ENCODE data around the gene FAF1. TPM values are rescaled to one million over a fixed set of nuclear protein-coding genes. Genes with fewer than 3 reads are reported as not detected.

The FAF1 gene
- total and polyA plus RNA-seq, 2 of the 8 experiments (the other 6 are each of a cell fraction or from before 2014, with no cell fraction given), result 10.8 to 65.9 TPM

- Histone ChIP-seq H3K4me3 (ENCODE audit: extremely low read depth in 1 of 4, insufficient read depth in 2 of 4, low read depth in 3 of 4, low read length in 4 of 4) (no peak overlapping the region), H3K23ac (ENCODE audit: insufficient read length) (no peak overlapping the region), H4K91ac (replicated peaks; ENCODE audit: insufficient read length, low read length) (no peak overlapping the region), H4K8ac (ENCODE audit: extremely low read depth, insufficient read depth, low read length) (no peak overlapping the region), H3K27ac (ENCODE audit: low read depth, low read length) (no peak overlapping the region), H2AFZ (ENCODE audit: low read length) (no peak overlapping the region), H4K20me1 (replicated peaks in 1 of 2; ENCODE audit: control insufficient read depth in 1 of 2, insufficient read depth in 2 of 2, low read length in 2 of 2) (no peaks in the 10 kb centered on the region), H3K9ac (replicated peaks in 1 of 4; ENCODE audit: extremely low read depth in 1 of 4, low read depth in 3 of 4, low read length in 3 of 4) (no peak overlapping the region), H3K4ac (replicated peaks; ENCODE audit: insufficient read length, low read depth, low read length) (no peak overlapping the region), H2BK12ac (ENCODE audit: low read depth, low read length) (no peak overlapping the region), H3K36me3 (ENCODE audit: control insufficient read depth in 2 of 4, insufficient read depth in 4 of 4, low read length in 3 of 4) (no peaks in the 10 kb centered on the region), H3K4me2 (ENCODE audit: insufficient read depth in 1 of 2, low read depth in 2 of 2, low read length in 2 of 2) (no peak overlapping the region), H2BK120ac (replicated peaks; ENCODE audit: low read depth, low read length) (no peak overlapping the region), H3K27me3 (replicated peaks in 1 of 4; ENCODE audit: control insufficient read depth in 3 of 4, extremely low read depth in 1 of 4, insufficient read depth in 3 of 4, low read length in 3 of 4) (no peaks in the 10 kb centered on the region), H3K56ac (replicated peaks; ENCODE audit: insufficient read length, low read depth, low read length) (no peak overlapping the region), H3K4me1 (replicated peaks in 1 of 4; ENCODE audit: control insufficient read depth in 3 of 4, insufficient read depth in 4 of 4, low read length in 3 of 4) (peaks cover 0 to 7% (median 3%) of the 10 kb centered on the region in 4 experiments; a peak in 4 of 7 replicates), H2BK5ac (ENCODE audit: low read depth, low read length) (no peak overlapping the region), H3K9me3 (ENCODE audit: insufficient read depth in 2 of 2, low read depth in 1 of 2, low read length in 1 of 2) (no peaks in the 10 kb centered on the region), H3K79me2 (ENCODE audit: control insufficient read depth in 1 of 2, insufficient read depth in 2 of 2, low read length in 2 of 2) (no peaks in the 10 kb centered on the region), H2BK15ac (ENCODE audit: low read length) (no peak overlapping the region), H3K79me1 (ENCODE audit: low read depth, low read length) (no peaks in the 10 kb centered on the region), H3K18ac (ENCODE audit: extremely low read depth, low read length) (no peak overlapping the region), H2AK5ac (ENCODE audit: low read depth, low read length) (no peak overlapping the region), H4K5ac (ENCODE audit: insufficient read length, low read depth, low read length) (no peak overlapping the region), H3K14ac (ENCODE audit: insufficient read length) (no peak overlapping the region), H2BK20ac (ENCODE audit: low read length) (no peak overlapping the region), H3K23me2 (ENCODE audit: low read depth, low read length) (no peaks in the 10 kb centered on the region)
- CTCF ChIA-PET (ENCODE audit: partially characterized antibody), result no interaction called here
- POLR2A ChIA-PET (ENCODE audit: partially characterized antibody), result no interaction called here
- TF ChIP-seq HDAC2 (IDR thresholded peaks at IDR 0.05; ENCODE audit: borderline replicate concordance in 1 of 2, low read depth in 2 of 2, low read length in 2 of 2) (no peak), SP2 (IDR thresholded peaks at IDR 0.05; ENCODE audit: low read length) (no peak), SAP30 (IDR thresholded peaks at IDR 0.05; ENCODE audit: insufficient read depth, insufficient replicate concordance, low read length) (no peak), GTF2F1 (IDR thresholded peaks at IDR 0.05; ENCODE audit: borderline replicate concordance, low read depth, low read length) (no peak), PHF8 (conservative IDR thresholded peaks at IDR 0.05; ENCODE audit: low read depth, low read length) (no peak), KDM5A (IDR thresholded peaks at IDR 0.05; ENCODE audit: low read length) (no peak), E2F6 (IDR thresholded peaks at IDR 0.05) (no peak), CBX5 (IDR thresholded peaks at IDR 0.05; ENCODE audit: low read depth, low read length) (no peak), SIN3A (conservative IDR thresholded peaks at IDR 0.05 in 1 of 2, IDR thresholded peaks at IDR 0.05 in 1 of 2; ENCODE audit: low read depth in 1 of 2, low read length in 2 of 2) (no peak), BRCA1 (IDR thresholded peaks at IDR 0.05; ENCODE audit: low read depth, low read length) (no peak), CHD2 (IDR thresholded peaks at IDR 0.05; ENCODE audit: low read length) (no peak), NRF1 (IDR thresholded peaks at IDR 0.05; ENCODE audit: low read depth, low read length) (no peak), USF2 (IDR thresholded peaks at IDR 0.05; ENCODE audit: low read length) (no peak)
- no peak for DNase-seq (ENCODE audit: low read depth in 1 of 2, low spot score in 2 of 2)
- no peak for FAIRE-seq
- WGBS, 2 experiments (ENCODE audit: extremely low coverage in 1 of 2, insufficient coverage in 1 of 2, insufficient read length in 1 of 2, insufficient replicate concordance in 2 of 2, low coverage in 1 of 2, low lambda C conversion rate in 2 of 2, missing lambda C conversion rate in 1 of 2), result 94% methylated on average over 7 of the region's 7 CpGs; no CpG with 5 or more reads in 1 of the 2 experiments
Observed at GRCh38 chr1:50707824-50708223, 252.2 kb downstream of the FAF1 start.

All from H1 (cell line).